ENCODE results near the gene CREG1.

The CREG1 gene

GRCh38 chr1:167566766-167567165, 13.2 kb upstream of the CREG1 start:
- no peak overlapping the region for H3K23ac ChIP-seq (ENCODE audit: low read length in 2 of 2)
- H4K91ac ChIP-seq (ENCODE audit: low read length): no peak overlapping the region
- H2AK5ac ChIP-seq (ENCODE audit: low read length, severe bottlenecking): no peak overlapping the region
- no peak overlapping the region for H3K18ac ChIP-seq (ENCODE audit: low read depth in 1 of 2, low read length in 2 of 2)
- peak overlapping the region; percentile 45 for H4K8ac ChIP-seq (ENCODE audit: low read length)
- no peaks in the 10 kb centered on the region for H3K79me1 ChIP-seq (replicated peaks; ENCODE audit: low read length, poor library complexity, severe bottlenecking)
- H3K4ac ChIP-seq (ENCODE audit: low read depth in 1 of 2, low read length in 2 of 2): no peak overlapping the region
- H3K36me3 ChIP-seq (ENCODE audit: control insufficient read depth in 1 of 2, insufficient read depth in 2 of 2, low read depth in 1 of 2, low read length in 2 of 2): no peaks in the 10 kb centered on the region
- WGBS: 76% methylated on average over 3 of the region's 3 CpGs
- no peaks in the 10 kb centered on the region for H3K4me1 ChIP-seq (ENCODE audit: control insufficient read depth, insufficient read depth, low read depth, low read length)
- H2BK120ac ChIP-seq (ENCODE audit: low read depth, low read length): no peak overlapping the region
- H3K4me3 ChIP-seq (ENCODE audit: insufficient read depth in 1 of 2, low read depth in 1 of 2, low read length in 2 of 2): no peak overlapping the region
- H3K27ac ChIP-seq (ENCODE audit: low read length, poor library complexity, severe bottlenecking): no peak overlapping the region
- no peak overlapping the region for H3K14ac ChIP-seq (ENCODE audit: low read length in 2 of 2)
- no peak overlapping the region for H2BK15ac ChIP-seq (ENCODE audit: low read depth, poor library complexity, severe bottlenecking)
- no peak overlapping the region for H3K4me2 ChIP-seq (ENCODE audit: low read length, poor library complexity, severe bottlenecking)
- H3K9ac ChIP-seq (ENCODE audit: low read length): no peak overlapping the region
- no peak overlapping the region for H2BK5ac ChIP-seq (ENCODE audit: low read depth, low read length, poor library complexity, severe bottlenecking)
- H3K9me3 ChIP-seq (ENCODE audit: control insufficient read depth, low read length): no peaks in the 10 kb centered on the region
- no peak overlapping the region for H2BK12ac ChIP-seq (ENCODE audit: low read length in 2 of 2)
- no peak for DNase-seq
- H2AFZ ChIP-seq (ENCODE audit: low read depth, low read length): no peak overlapping the region
- H3K27me3 ChIP-seq (ENCODE audit: control insufficient read depth in 1 of 2, insufficient read depth in 1 of 2, low read length in 2 of 2): peaks cover 0 to 16% of the 10 kb centered on the region in 2 experiments

GRCh38 chr1:167565922-167566321, 12.4 kb upstream of the CREG1 start:
- H2AK5ac ChIP-seq (ENCODE audit: low read length, severe bottlenecking): no peak overlapping the region
- no peak overlapping the region for H3K4me3 ChIP-seq (ENCODE audit: insufficient read depth in 1 of 2, low read depth in 1 of 2, low read length in 2 of 2)
- H2BK5ac ChIP-seq (ENCODE audit: low read depth, low read length, poor library complexity, severe bottlenecking): no peak overlapping the region
- no peak overlapping the region for H3K18ac ChIP-seq (ENCODE audit: low read depth in 1 of 2, low read length in 2 of 2)
- H4K8ac ChIP-seq (ENCODE audit: low read length): no peak overlapping the region
- no peaks in the 10 kb centered on the region for H3K4me1 ChIP-seq (ENCODE audit: control insufficient read depth, insufficient read depth, low read depth, low read length)
- H3K9ac ChIP-seq (ENCODE audit: low read length): no peak overlapping the region
- no peaks in the 10 kb centered on the region for H3K36me3 ChIP-seq (ENCODE audit: control insufficient read depth in 1 of 2, insufficient read depth in 2 of 2, low read depth in 1 of 2, low read length in 2 of 2)
- no peak overlapping the region for H3K27ac ChIP-seq (ENCODE audit: low read length, poor library complexity, severe bottlenecking)
- H3K4me2 ChIP-seq (ENCODE audit: low read length, poor library complexity, severe bottlenecking): no peak overlapping the region
- DNase-seq: no peak
- H2BK12ac ChIP-seq (ENCODE audit: low read length in 2 of 2): no peak overlapping the region
- H3K27me3 ChIP-seq (ENCODE audit: control insufficient read depth in 1 of 2, insufficient read depth in 1 of 2, low read length in 2 of 2): peaks cover 0 to 16% of the 10 kb centered on the region in 2 experiments
- H2BK15ac ChIP-seq (ENCODE audit: low read depth, poor library complexity, severe bottlenecking): no peak overlapping the region
- H3K79me1 ChIP-seq (replicated peaks; ENCODE audit: low read length, poor library complexity, severe bottlenecking): no peaks in the 10 kb centered on the region
- 89% methylated on average over 5 of the region's 5 CpGs for WGBS
- H2AFZ ChIP-seq (ENCODE audit: low read depth, low read length): no peak overlapping the region
- no peaks in the 10 kb centered on the region for H3K9me3 ChIP-seq (ENCODE audit: control insufficient read depth, low read length)
- no peak overlapping the region for H3K14ac ChIP-seq (ENCODE audit: low read length in 2 of 2)
- no peak overlapping the region for H3K23ac ChIP-seq (ENCODE audit: low read length in 2 of 2)
- no peak overlapping the region for H4K91ac ChIP-seq (ENCODE audit: low read length)
- H2BK120ac ChIP-seq (ENCODE audit: low read depth, low read length): no peak overlapping the region
- H3K4ac ChIP-seq (ENCODE audit: low read depth in 1 of 2, low read length in 2 of 2): no peak overlapping the region

- H3K27me3 ChIP-seq (ENCODE audit: control insufficient read depth in 1 of 2, insufficient read depth in 1 of 2, low read length in 2 of 2): peaks cover 0 to 16% of the 10 kb centered on the region in 2 experiments
- H4K8ac ChIP-seq (ENCODE audit: low read length): no peak overlapping the region
- H2BK5ac ChIP-seq (ENCODE audit: low read depth, low read length, poor library complexity, severe bottlenecking): no peak overlapping the region
- no peak for DNase-seq
- H3K4me2 ChIP-seq (ENCODE audit: low read length, poor library complexity, severe bottlenecking): no peak overlapping the region
- H3K9ac ChIP-seq (ENCODE audit: low read length): no peak overlapping the region
- no peak overlapping the region for H4K91ac ChIP-seq (ENCODE audit: low read length)
- H2BK12ac ChIP-seq (ENCODE audit: low read length in 2 of 2): no peak overlapping the region
- H3K14ac ChIP-seq (ENCODE audit: low read length in 2 of 2): no peak overlapping the region
- no peaks in the 10 kb centered on the region for H3K9me3 ChIP-seq (ENCODE audit: control insufficient read depth, low read length)
- H3K36me3 ChIP-seq (ENCODE audit: control insufficient read depth in 1 of 2, insufficient read depth in 2 of 2, low read depth in 1 of 2, low read length in 2 of 2): no peaks in the 10 kb centered on the region
- no peaks in the 10 kb centered on the region for H3K79me1 ChIP-seq (replicated peaks; ENCODE audit: low read length, poor library complexity, severe bottlenecking)
- H2AK5ac ChIP-seq (ENCODE audit: low read length, severe bottlenecking): no peak overlapping the region
- peak overlapping the region; percentile 36 for H2AFZ ChIP-seq (ENCODE audit: low read depth, low read length)
- no peak overlapping the region for H3K4ac ChIP-seq (ENCODE audit: low read depth in 1 of 2, low read length in 2 of 2)
- no peak overlapping the region for H2BK15ac ChIP-seq (ENCODE audit: low read depth, poor library complexity, severe bottlenecking)
- no peak overlapping the region for H3K23ac ChIP-seq (ENCODE audit: low read length in 2 of 2)
- H3K18ac ChIP-seq (ENCODE audit: low read depth in 1 of 2, low read length in 2 of 2): no peak overlapping the region
- 82% methylated on average over 5 of the region's 5 CpGs for WGBS
- no peaks in the 10 kb centered on the region for H3K4me1 ChIP-seq (ENCODE audit: control insufficient read depth, insufficient read depth, low read depth, low read length)
- no peak overlapping the region for H2BK120ac ChIP-seq (ENCODE audit: low read depth, low read length)
- no peak overlapping the region for H3K4me3 ChIP-seq (ENCODE audit: insufficient read depth in 1 of 2, low read depth in 1 of 2, low read length in 2 of 2)
- no peak overlapping the region for H3K27ac ChIP-seq (ENCODE audit: low read length, poor library complexity, severe bottlenecking)
Observed at GRCh38 chr1:167564612-167565270, 11.2 kb upstream of the CREG1 start.

- no peak for DNase-seq
- Histone ChIP-seq H3K36me3 (ENCODE audit: control insufficient read depth in 1 of 2, insufficient read depth in 2 of 2, low read depth in 1 of 2, low read length in 2 of 2) (no peaks in the 10 kb centered on the region), H2BK5ac (ENCODE audit: low read depth, low read length, poor library complexity, severe bottlenecking) (no peak overlapping the region), H3K27ac (ENCODE audit: low read length, poor library complexity, severe bottlenecking) (no peak overlapping the region), H3K9me3 (ENCODE audit: control insufficient read depth, low read length) (no peaks in the 10 kb centered on the region), H2AFZ (ENCODE audit: low read depth, low read length) (no peak overlapping the region), H3K79me1 (replicated peaks; ENCODE audit: low read length, poor library complexity, severe bottlenecking) (no peaks in the 10 kb centered on the region), H2BK120ac (ENCODE audit: low read depth, low read length) (no peak overlapping the region), H3K4me3 (ENCODE audit: insufficient read depth in 1 of 2, low read depth in 1 of 2, low read length in 2 of 2) (no peak overlapping the region), H2BK15ac (ENCODE audit: low read depth, poor library complexity, severe bottlenecking) (no peak overlapping the region), H2BK12ac (ENCODE audit: low read length in 2 of 2) (no peak overlapping the region), H3K27me3 (ENCODE audit: control insufficient read depth in 1 of 2, insufficient read depth in 1 of 2, low read length in 2 of 2) (peaks cover 0 to 16% of the 10 kb centered on the region in 2 experiments), H3K9ac (ENCODE audit: low read length) (no peak overlapping the region), H3K18ac (ENCODE audit: low read depth in 1 of 2, low read length in 2 of 2) (no peak overlapping the region), H3K23ac (ENCODE audit: low read length in 2 of 2) (no peak overlapping the region), H3K4ac (ENCODE audit: low read depth in 1 of 2, low read length in 2 of 2) (no peak overlapping the region), H2AK5ac (ENCODE audit: low read length, severe bottlenecking) (no peak overlapping the region), H3K4me1 (ENCODE audit: control insufficient read depth, insufficient read depth, low read depth, low read length) (no peaks in the 10 kb centered on the region), H4K91ac (ENCODE audit: low read length) (no peak overlapping the region), H4K8ac (ENCODE audit: low read length) (no peak overlapping the region), H3K14ac (ENCODE audit: low read length in 2 of 2) (no peak overlapping the region), H3K4me2 (ENCODE audit: low read length, poor library complexity, severe bottlenecking) (no peak overlapping the region)
- WGBS: 87% methylated on average over 7 of the region's 7 CpGs
Observed at GRCh38 chr1:167563579-167564246, 10.2 kb upstream of the CREG1 start.

All from mesenchymal stem cell (in vitro differentiated cells and primary cell).